Motor neuron (in vitro differentiated cells): ENCODE results near the gene PKD2L2. TPM values are rescaled to one million over a fixed set of nuclear protein-coding genes. Genes with fewer than 3 reads are reported as not detected.
"Not testable (repeated sequence)": the region's sequence is repeated elsewhere in the genome, so short reads cannot be mapped to it uniquely, and the experiment has no call there.

Experiments used
- ATAC-seq, 8 experiments: fragments of 200-7000 bp; cut with Tn5 transposase; replicated peaks in 6 of 8; 2 replicates each; pipeline ENCODE4 v1.8.0; 2021; ENCODE audit warnings: mild to moderate bottlenecking in 8 of 8, moderate library complexity in 8 of 8
- H3K27ac ChIP-seq, 2 donors: fragments of 250-450 bp; sonication (Bioruptor Pico); 2 replicates each; pipeline ENCODE4 v1.9.0; 2021; ENCODE audit warnings: antibody characterized with exemption in 2 of 2, mild to moderate bottlenecking in 2 of 2, moderate library complexity in 1 of 2
- H3K4me1 ChIP-seq, 2 donors: fragments of 250-450 bp; sonication (Bioruptor Pico); replicated peaks in 1 of 2; 2 replicates each; pipeline ENCODE4 v1.6.1; 2021; ENCODE audit warnings: antibody characterized with exemption in 2 of 2, mild to moderate bottlenecking in 2 of 2, moderate library complexity in 1 of 2
- H3K4me3 ChIP-seq, 5 donors: fragments of 250-450 bp; sonication (Bioruptor Pico); 2 replicates each; pipeline ENCODE4 v1.9.0; 2021; ENCODE audit warnings: antibody characterized with exemption in 5 of 5, mild to moderate bottlenecking in 5 of 5, moderate library complexity in 4 of 5
- WGBS, 10 experiments: fragments of 450-650 bp; shearing (Covaris generic); methylation state at CpG; one replicate each; pipeline ENCODE4 v1.0.0; 2022; 5-methylcytosine and 5-hydroxymethylcytosine counted together
- in situ Hi-C, 9 experiments: fragments of 400-800 bp; cut with MboI; loops; one replicate each; pipeline ENCODE4 v1.15.0; 2021; ENCODE audit warnings: low sequenced_read_pairs in 9 of 9, low pct_unique_long_range_greater_than_20kb in 2 of 9; ENCODE audit not compliant: unreplicated experiment in 9 of 9
- total RNA-seq, 8 experiments: library from RNA; unstranded; fragments of 300-600 nt; gene quantifications; 2 replicates each; pipeline versions ENCODE4 v1.2.3 to v1.2.4, GENCODE V29; 2022

Gene PKD2L2
- total RNA-seq = 1 to 10 TPM in 2 of 8 experiments, under 1 TPM in 6; 0.14 to 1.1 (median 0.47) TPM

DNA sequence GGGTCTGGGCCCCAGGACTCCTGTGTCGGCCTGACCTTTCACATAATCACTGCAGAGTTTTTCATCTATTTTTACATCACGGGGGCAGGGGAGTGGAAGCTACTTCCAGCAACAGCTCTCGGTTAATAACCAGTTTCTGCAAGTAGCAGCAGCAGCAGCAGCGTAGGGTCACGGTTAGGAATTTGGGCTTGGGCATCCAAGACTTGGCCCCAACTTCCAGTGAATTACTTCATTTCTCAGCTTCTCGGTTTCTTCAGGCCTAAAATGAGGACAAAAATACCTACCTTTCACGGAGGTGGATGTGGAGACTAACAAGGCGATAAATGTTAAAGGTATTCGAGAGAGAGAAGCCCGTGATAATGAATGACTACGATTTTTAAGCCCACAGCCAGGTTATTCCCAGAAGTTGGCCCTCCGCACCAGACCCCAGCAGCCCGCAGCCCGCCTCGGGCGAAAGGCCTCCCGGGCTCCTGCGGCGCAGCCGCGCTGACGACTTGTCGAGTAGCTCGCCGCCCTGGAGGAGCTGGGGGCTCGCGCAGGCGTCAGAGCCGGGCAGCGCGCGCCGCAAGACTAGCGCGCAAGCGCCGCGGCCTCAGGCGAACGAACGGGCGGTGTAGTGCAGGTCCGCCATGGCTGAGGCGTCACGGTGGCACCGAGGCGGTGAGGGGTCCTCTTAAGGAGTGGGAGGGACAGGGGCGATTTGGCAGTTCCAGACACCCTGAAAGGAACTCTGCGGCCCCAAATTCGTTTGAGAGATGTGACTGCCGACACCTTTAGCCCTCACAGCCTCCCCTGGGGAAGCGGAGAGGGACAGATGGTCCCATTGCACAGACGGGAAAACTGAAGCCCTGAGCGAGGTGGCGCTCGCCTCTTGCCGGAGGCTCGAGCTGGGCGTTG is at the start of gene PKD2L2:
Gene PKD2L2, plus strand, starts transcription at position 595 of the 897 bp plus-strand sequence. Its CDS starts 35 bp downstream, at position 630.
- peak within 1 kb of the TSS; percentile 18 to 33 (median 28) for H3K4me3 ChIP-seq
- WGBS, 10 experiments = 8 to 69% (median 38%) methylated on average over 1 to 12 of the region's 59 CpGs; no CpG with 5 or more reads in 1 of the 10 experiments
- peak within 1 kb of the TSS; percentile 54 to 63 for H3K27ac ChIP-seq
- in situ Hi-C loops = no loop called here
- peaks cover 6 to 15% of the 10 kb centered on the region in 2 donors for H3K4me1 ChIP-seq
- ATAC-seq = peak; percentile 89 to 99 (median 99)

DNA sequence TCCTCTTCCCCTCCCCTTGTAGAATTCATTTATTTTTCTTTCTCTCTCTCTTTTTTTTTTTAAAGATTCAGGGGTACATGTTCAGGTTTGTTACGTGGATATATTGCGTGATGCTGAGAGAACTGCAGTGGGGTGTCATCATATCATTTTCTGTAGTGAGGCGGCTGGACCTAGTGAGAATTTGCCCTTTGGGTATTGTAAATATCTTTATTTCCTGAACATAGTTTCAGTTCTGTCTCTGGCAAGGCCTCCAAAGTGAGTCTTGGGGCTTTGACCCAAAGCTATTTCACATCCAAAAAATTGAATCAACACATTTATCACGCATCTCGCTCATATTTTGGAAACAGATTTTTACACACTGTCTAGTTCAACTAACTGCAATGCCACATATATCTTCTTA is 47.0 kb upstream of the PKD2L2 start:
- Histone ChIP-seq H3K4me1 (no peaks in the 10 kb centered on the region), H3K27ac (no peak overlapping the region), H3K4me3 (no peak overlapping the region)
- ATAC-seq = no peak
- in situ Hi-C loops = no loop called here
- WGBS, 10 experiments = 54 to 100% (median 92%) methylated on average over 2 to 5 of the region's 5 CpGs; no CpG with 5 or more reads in 1 of the 10 experiments

DNA sequence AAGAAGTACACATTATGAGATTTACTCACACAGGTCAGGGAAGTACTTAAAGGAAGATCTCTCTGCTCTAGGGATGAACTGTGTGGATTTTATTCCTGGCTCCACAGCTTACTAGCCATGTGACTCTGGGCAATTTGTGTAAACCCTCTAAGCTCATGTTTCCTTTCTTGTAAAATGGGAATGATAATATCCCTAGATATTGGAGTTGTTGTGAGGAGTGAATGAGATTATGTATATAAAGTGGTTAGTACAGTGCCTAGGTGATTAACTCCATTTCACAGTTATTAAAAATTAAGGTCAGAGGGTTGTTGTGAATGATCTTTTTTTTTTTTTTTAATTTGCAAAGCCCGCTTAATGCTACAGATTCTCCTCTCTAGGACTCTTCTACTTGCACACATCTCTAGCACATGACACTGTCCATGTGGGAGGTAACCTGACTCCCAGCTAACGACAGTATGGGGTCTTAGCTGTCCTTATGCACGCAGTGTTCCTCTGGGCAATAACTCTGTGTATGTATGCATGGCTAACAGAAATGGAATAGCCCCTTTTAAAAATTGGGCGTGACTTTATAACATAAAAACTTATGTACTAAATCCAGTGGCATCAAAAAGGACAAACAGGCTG is 45.5 kb upstream of the PKD2L2 start:
- Histone ChIP-seq H3K27ac (no peak overlapping the region), H3K4me3 (no peak overlapping the region), H3K4me1 (no peaks in the 10 kb centered on the region)
- ATAC-seq = peak in 1 of 8 experiments; percentile 71
- in situ Hi-C loops = no loop called here
- WGBS, 10 experiments = 23 to 100% (median 68%) methylated on average over 1 to 4 of the region's 4 CpGs; no CpG with 5 or more reads in 2 of the 10 experiments

DNA sequence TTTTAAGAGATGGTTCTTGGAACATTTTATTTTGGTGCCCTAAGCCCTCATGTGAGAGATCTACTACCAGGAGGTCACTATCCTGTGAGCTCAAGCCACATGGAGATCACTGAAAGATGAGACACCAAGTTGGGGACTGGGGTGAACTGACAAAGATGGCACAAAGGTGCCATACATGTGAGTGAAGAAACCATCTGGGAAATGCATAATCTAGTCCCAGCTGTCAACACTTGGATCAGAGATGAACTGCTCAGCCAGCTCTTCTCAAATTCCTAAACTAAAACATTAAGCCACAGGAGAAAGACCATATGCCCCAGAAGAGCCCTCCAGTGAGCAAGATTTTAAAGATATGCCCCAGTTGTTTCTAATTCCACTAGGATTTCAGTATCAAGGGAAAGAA is 43.8 kb upstream of the PKD2L2 start:
- no peak overlapping the region for H3K4me3 ChIP-seq
- ATAC-seq = no peak
- H3K27ac ChIP-seq = no peak overlapping the region
- in situ Hi-C loops = no loop called here
- H3K4me1 ChIP-seq = no peaks in the 10 kb centered on the region

DNA sequence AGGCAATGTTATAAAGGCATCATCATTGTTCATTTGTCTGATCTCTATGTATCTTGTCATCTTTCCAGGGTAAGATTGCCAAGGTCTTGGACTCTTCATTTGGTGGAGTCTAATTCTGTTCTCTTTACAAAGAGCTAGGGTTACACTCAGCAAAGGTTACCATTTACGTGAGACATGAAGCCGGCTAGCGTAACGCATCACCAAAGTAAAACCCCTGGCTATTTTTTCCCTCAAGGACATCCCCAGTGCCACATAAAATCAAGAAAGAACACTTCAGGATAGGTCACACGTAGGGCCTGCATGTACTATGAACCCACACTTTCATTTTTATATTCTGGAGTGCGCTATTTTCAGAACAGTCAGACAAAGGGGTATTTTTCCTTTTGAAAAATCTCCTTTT is 41.6 kb upstream of the PKD2L2 start:
- H3K4me3 ChIP-seq = no peak overlapping the region
- no peak overlapping the region for H3K27ac ChIP-seq
- in situ Hi-C loops = no loop called here
- ATAC-seq = no peak
- H3K4me1 ChIP-seq = no peaks in the 10 kb centered on the region
- 50 to 100% (median 89%) methylated on average over 1 to 6 of the region's 6 CpGs; no CpG with 5 or more reads in 1 of the 10 experiments for WGBS, 10 experiments

DNA sequence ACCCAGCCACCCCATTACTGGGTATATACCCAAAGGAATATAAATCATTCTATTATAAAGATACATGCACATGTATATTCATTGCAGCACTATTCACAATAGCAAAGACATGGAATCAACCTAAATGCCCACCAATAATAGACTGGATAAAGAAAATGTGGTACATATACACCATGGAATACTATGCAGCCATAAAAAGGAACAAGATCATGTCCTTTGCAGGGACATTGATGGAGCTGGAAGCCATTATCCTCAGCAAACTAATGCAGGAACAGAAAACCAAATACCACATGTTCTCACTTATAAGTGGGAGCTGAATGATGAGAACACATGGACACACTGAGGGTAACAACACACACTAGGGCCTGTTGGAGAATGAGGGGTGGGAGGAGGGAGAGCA is 36.1 kb upstream of the PKD2L2 start:
- ATAC-seq, H3K4me1 ChIP-seq, H3K4me3 ChIP-seq, H3K27ac ChIP-seq, in situ Hi-C loops: not testable (repeated sequence)

DNA sequence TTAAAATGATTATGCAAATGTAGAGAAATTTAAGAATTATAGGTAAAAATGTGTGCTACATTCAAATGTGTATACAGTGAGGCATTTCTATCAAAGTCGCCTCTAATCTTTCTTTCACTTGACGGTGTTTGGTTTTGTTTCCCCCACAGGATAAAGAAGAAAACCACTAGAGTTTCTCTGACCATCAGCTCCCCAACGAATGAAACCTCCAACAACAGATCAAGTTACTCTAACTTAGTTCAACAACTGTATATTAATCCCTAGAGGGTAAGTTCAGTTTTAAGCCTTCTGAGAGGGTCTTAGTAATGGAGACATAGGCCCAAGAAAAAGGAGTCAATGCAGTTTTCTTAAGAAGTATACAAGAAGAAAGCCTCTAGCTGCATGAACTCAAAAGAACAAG is 33.1 kb upstream of the PKD2L2 start:
- Histone ChIP-seq H3K27ac (no peak overlapping the region), H3K4me3 (no peak overlapping the region), H3K4me1 (no peaks in the 10 kb centered on the region)
- 37 to 95% (median 83%) methylated on average over 2 to 3 of the region's 3 CpGs for WGBS, 10 experiments
- in situ Hi-C loops = no loop called here
- no peak for ATAC-seq

DNA sequence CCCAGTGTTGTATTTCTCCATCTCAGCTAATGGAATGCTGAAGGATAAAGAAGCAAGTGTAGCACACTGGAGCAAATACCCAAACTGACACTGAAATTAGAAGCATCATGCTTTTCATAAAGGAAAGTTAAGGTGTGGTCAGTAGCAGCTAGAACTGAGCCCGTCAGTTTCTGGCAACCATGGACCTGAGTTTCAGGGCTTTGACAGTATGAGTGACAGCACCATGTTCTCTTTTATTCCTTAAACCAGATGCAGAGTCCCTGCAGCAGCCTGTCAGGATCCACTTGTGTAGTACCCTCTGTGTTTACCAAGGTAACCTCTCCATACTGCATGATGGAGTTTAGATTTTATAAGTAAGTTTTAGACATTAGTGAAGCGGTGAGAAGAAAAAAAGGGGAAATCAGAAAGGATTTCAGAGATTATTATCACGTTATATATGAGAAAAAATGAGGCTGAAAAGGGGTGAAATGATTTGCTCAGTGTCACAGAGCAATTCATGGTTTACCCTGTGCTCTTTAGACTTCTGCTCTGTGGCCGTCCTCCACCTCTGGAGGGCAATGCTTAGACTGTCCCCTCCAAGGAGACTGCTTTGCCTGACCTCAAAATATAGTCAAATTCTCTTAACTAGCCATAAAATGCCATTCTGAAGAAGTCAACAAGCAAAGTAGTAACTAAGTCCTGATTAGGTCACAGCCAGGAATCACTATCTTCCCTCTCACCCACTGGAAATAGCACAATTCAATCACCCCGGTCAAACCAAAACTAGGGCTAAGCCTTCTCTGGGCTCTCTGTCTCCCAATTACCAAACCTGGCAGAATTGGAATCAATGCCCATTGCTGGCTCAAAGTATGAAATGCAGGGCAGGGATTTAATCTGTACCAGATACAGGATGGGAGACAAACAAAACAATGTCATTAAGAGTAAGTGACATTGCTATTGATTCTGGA is 32.1 kb upstream of the PKD2L2 start:
- ATAC-seq = no peak
- no peak overlapping the region for H3K4me3 ChIP-seq
- no peaks in the 10 kb centered on the region for H3K4me1 ChIP-seq
- WGBS, 10 experiments = 58 to 100% (median 68%) methylated on average over 1 to 5 of the region's 5 CpGs; no CpG with 5 or more reads in 2 of the 10 experiments
- in situ Hi-C loops = no loop called here
- H3K27ac ChIP-seq = no peak overlapping the region

DNA sequence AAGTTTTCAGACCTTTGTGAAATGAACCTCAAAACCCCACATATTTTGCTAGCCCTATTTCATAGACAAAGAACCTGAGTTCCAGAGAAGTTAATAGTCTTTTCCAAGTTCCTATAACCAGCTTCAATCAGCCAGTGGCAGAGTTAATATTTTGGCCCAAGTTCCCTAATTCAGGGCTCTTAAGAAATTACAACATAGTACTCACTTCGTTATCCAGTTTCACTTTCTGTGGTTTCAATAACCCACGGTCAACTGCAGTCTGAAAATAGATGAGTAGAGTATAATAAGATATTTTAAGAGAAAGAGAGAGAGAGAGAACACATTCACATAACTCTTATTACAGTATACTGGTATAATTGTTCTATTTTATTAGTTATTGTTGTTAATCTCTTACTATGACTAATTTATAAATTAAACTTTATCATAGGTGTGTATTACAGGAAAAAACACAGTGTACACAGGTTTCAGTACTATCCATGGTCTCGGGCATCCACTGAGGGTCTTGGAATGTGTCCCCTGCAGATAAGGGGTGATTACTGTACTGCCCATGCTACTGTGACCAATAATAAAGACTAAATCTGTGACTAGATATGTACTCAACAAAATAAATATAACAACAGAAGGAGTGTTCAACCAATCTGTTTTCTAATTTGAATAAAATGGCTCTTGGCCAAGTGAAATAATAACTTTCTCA is 30.9 kb upstream of the PKD2L2 start:
- in situ Hi-C loops = no loop called here
- ATAC-seq = peak in 1 of 8 experiments; percentile 47
- WGBS, 10 experiments = 5 to 94% (median 69%) methylated on average over 2 to 3 of the region's 3 CpGs; no CpG with 5 or more reads in 2 of the 10 experiments
- Histone ChIP-seq H3K27ac (no peak overlapping the region), H3K4me3 (no peak overlapping the region), H3K4me1 (no peaks in the 10 kb centered on the region)

DNA sequence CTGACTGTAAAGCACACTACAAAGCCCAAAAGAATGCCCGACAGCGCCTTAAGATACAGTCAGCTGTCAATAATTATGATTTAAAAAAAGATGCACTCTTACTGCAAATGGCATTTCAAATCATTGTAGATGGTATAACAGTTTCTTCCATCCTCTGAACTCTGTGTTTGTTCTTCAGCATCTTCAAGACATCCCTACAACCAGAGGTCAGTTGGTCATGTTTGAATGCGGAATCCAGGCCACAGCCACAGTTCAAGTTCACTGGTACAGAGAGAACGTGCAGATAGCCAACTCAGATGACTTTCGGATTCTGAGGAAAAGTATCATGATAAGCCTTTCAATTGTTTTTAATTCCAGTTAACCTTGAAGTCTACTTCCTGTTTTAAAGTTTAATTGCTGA is 30.3 kb upstream of the PKD2L2 start:
- H3K27ac ChIP-seq = no peak overlapping the region
- ATAC-seq = no peak
- no peaks in the 10 kb centered on the region for H3K4me1 ChIP-seq
- in situ Hi-C loops = no loop called here
- no peak overlapping the region for H3K4me3 ChIP-seq
- WGBS, 10 experiments = 82 to 100% (median 91%) methylated on average over 1 to 5 of the region's 5 CpGs; no CpG with 5 or more reads in 2 of the 10 experiments

DNA sequence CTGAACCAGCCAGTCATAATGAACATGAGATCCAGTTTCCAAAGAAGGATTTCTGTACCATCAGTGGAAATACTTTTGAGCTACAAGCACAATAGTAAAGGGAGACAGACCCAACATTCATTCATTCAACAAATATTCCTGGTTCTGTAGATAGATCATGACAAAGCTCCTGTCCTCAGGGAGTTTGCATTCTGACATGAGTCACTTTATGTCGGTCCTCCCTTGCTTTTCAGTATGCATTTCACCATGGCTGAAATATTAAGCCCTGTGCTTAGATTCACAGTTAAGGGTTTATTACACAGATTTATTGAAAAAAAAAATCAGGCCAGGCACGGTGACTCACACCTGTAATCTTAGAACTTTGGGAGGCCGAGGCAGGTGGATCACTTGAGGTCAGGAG is 27.0 kb upstream of the PKD2L2 start:
- Histone ChIP-seq H3K27ac (no peak overlapping the region), H3K4me1 (no peaks in the 10 kb centered on the region), H3K4me3 (no peak overlapping the region)
- 53 to 100% (median 90%) methylated on average over 1 to 3 of the region's 3 CpGs; no CpG with 5 or more reads in 2 of the 10 experiments for WGBS, 10 experiments
- in situ Hi-C loops = no loop called here
- no peak for ATAC-seq

DNA sequence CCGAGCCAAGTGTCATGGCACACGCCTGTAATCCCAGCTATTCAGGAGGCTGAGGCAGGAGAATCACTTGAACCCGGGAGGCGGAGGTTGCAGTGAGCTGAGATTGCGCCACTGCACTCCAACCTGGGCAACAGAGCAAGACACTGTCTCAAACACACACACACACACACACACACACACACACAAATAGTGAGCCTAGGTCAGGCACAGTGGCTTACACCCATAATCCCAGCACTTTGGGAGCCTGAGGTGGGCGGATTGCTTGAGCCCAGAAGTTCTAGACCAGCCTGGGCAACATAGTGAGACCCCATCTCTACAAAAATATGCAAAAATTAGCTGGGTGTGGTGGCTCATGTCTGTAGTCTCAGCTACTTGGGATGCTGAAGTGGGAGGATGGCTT is 25.6 kb upstream of the PKD2L2 start:
- 30 to 100% (median 83%) methylated on average over 1 to 2 of the region's 6 CpGs; no CpG with 5 or more reads in 7 of the 10 experiments for WGBS, 10 experiments
- ATAC-seq, H3K4me3 ChIP-seq, H3K27ac ChIP-seq, in situ Hi-C loops, H3K4me1 ChIP-seq: not testable (repeated sequence)
